ENCODE measurements around the gene C4orf54.

C4orf54 gene

GRCh38 chr4:99614491-99614890 is 43.1 kb downstream of the C4orf54 start:
- Mint-ChIP-seq H3K4me3 (no peak overlapping the region), H3K27ac (no peak overlapping the region), H3K9me3 (no peaks in the 10 kb centered on the region), H3K36me3 (no peaks in the 10 kb centered on the region), H3K4me1 (no peaks in the 10 kb centered on the region)
- ATAC-seq, result no peak
- DNase-seq (ENCODE audit: low spot score in 2 of 2), result no peak

- no peak for DNase-seq (ENCODE audit: low spot score in 2 of 2)
- ATAC-seq, result no peak
- H3K9me3 Mint-ChIP-seq, result no peaks in the 10 kb centered on the region
- no peak overlapping the region for H3K27ac Mint-ChIP-seq
- H3K4me1 Mint-ChIP-seq, result no peaks in the 10 kb centered on the region
- H3K4me3 Mint-ChIP-seq, result no peak overlapping the region
- H3K36me3 Mint-ChIP-seq, result no peaks in the 10 kb centered on the region
Observed at GRCh38 chr4:99612704-99613103, 44.9 kb downstream of the C4orf54 start.

GRCh38 chr4:99612281-99612680 is 45.3 kb downstream of the C4orf54 start:
- Mint-ChIP-seq H3K36me3 (no peaks in the 10 kb centered on the region), H3K9me3 (no peaks in the 10 kb centered on the region), H3K4me1 (no peaks in the 10 kb centered on the region), H3K27ac (no peak overlapping the region), H3K4me3 (no peak overlapping the region)
- ATAC-seq (no peak), DNase-seq (ENCODE audit: low spot score in 2 of 2) (no peak)

- Mint-ChIP-seq H3K9me3 (no peaks in the 10 kb centered on the region), H3K27ac (no peak overlapping the region), H3K4me1 (no peaks in the 10 kb centered on the region), H3K4me3 (no peak overlapping the region), H3K36me3 (no peaks in the 10 kb centered on the region)
- DNase-seq (ENCODE audit: low spot score in 2 of 2), result no peak
- ATAC-seq, result no peak
Observed at GRCh38 chr4:99610605-99611175, 46.9 kb downstream of the C4orf54 start.

GRCh38 chr4:99608417-99608816 is 49.2 kb downstream of the C4orf54 start:
- Mint-ChIP-seq H3K4me3 (no peak overlapping the region), H3K9me3 (no peaks in the 10 kb centered on the region), H3K36me3 (no peaks in the 10 kb centered on the region), H3K4me1 (no peaks in the 10 kb centered on the region), H3K27ac (no peak overlapping the region)
- DNase-seq (ENCODE audit: low spot score in 2 of 2), result no peak
- no peak for ATAC-seq

Measured in stimulated activated effector memory CD8-positive, alpha-beta T cell treated with anti-CD3 and anti-CD28 coated beads, Interleukin-12 subunit alpha, Interleukin-12 subunit beta, amount 100 ng/mL, for 72 hours (primary cell).